Stimulated activated CD8-positive, alpha-beta memory T cell treated with anti-CD3 and anti-CD28 coated beads, Interleukin-15, amount 100 ng/mL, for 24 hours (primary cell): ENCODE measurements around the gene SAP30L.

Source experiments
- DNase-seq: peaks from one replicate; pipeline ENCODE4 v3.0.0-alpha.2; 2020; ENCODE audit warnings: low read depth

Gene SAP30L, protein sequence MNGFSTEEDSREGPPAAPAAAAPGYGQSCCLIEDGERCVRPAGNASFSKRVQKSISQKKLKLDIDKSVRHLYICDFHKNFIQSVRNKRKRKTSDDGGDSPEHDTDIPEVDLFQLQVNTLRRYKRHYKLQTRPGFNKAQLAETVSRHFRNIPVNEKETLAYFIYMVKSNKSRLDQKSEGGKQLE

GRCh38 chr5:154445422-154446194 lies at the start of gene SAP30L:
SAP30L (plus strand) TSS chr5:154445997; CDS start chr5:154446605, 608 bp downstream.
- peak; percentile 83 for DNase-seq

DNA sequence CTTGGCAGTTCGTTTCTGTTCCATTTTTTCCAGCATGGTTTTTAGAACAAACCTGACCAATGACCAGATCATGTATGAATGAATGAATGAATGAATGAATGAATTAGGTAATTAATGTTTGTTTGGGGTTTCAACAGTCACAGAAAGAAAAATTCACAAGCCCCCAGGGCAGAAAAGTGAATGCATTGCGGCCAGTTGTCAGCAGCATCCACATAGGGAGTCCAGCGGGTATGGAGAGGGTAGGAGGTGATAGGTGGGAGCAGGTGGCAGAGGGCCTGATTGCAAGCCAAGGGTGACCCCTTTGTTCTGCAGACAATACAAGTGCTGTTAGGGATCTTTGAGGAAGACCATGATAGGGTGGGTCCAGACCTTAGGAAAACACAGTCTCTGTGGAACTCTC lies 49.7 kb upstream of the SAP30L start:
- no peak for DNase-seq

DNA sequence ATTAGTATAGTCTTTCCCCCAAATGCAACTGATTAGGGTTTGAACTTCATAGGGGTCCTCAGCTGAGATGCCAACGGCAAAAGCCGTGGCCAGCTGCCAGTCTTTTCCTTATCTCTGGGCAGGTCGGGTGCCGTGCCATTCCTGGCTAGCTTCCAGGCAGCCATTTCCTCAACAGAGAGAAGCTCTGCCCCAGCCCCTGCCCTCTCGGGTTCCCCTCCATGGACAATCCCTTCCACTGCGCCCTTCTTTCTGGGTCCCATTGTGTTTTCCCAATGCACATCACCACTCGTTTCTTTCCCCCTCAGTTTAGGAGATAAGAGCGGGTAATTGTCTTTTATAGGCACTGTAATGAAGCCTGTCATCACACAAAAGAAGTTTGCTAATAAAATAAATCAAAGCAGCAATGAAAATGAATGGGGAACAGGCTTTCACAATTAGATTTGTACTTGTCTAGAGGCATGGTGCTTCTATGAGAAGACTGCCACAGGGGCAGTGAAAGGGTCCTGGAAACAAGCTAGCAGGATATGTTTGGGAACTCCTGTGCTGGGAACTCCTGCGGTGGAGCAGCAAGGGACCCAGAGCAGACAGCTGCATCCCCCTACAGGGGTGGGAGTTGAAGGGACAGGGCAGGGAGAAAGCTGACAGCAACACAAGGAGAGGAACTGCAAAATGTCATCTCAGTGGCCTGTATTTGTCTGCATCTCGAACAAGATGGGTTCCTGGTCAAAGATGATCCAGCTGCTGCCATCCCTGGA lies 48.0 kb upstream of the SAP30L start:
- DNase-seq: no peak

DNA sequence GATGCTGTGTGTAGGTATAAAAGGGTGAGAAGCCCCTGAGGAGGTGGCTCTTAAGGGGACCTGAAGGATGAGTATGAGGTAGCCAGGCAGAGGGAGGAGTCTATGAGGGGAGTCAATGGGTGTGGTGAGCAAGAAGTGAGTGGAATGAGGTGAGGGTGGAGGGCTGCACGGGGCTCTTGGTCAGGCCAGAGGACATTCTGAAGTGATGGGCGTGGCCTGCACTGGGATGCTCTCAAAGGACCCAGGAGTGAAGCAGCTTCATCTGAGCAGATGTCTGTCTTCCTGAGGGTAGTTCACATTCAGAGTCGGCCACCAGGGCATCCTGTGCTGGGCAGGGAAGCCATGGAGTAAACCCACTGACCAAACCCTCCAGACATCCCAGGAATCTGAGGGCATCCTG lies 45.1 kb upstream of the SAP30L start:
- DNase-seq: no peak

DNA sequence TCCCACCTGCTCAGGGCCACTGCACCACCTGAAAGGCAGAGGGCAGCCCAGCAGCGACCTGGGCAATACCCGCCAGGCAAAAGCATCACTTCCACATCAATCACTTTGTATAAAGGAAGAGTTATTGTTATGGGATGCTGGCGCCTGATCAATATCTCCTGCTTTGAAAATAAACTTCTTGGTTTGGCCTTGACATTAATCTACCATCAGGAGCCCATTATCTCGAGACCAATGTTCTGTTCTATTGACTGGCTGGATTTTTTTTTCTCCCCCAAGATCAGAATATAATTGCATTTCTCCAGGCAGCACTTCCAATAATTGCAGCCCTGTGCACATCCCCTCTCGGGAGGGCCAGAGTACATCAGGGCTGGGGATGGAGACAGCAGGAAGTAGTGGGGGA lies 44.4 kb upstream of the SAP30L start:
- no peak for DNase-seq

DNA sequence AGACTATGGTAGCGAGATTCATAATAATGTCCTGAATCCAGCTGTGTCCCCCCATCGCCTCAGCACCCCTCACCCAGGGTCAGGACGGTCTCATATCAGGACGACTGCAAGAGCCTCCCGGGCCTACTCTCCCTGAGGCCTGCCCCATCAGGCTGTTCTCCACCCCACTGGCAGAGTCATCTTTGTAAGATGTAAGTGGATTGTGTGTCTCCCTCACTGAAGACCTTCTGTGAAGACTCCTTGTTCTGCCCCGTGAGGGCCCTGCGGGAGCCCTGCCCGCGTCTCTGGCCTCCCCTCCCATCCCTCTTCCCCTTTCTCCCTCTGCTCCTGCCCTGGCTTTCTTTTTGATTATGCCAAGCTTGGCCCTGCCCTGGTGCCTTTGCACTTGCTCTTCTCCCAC lies 43.9 kb upstream of the SAP30L start:
- DNase-seq: no peak

GRCh38 chr5:154402611-154403010 lies 43.2 kb upstream of the SAP30L start:
- DNase-seq: no peak

DNA sequence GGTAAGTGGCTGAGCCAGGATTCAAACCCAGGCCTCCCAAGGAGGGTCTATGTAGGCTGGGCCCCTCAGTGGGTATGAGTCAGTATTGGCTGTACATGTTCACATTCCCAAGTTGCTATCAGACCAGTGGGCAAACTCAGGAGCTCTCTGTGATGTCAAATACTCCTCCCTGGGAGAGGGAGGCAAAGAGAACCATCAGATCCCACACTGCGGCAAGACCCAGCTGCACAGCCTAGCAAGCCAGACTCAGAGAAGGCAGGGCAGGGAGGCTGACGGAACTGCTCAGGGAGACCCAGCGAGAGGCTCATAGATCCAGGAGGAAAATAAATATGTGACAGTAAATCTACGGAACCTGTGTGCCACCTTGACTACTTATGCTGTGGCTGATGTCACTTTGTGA lies 42.6 kb upstream of the SAP30L start:
- no peak for DNase-seq

DNA sequence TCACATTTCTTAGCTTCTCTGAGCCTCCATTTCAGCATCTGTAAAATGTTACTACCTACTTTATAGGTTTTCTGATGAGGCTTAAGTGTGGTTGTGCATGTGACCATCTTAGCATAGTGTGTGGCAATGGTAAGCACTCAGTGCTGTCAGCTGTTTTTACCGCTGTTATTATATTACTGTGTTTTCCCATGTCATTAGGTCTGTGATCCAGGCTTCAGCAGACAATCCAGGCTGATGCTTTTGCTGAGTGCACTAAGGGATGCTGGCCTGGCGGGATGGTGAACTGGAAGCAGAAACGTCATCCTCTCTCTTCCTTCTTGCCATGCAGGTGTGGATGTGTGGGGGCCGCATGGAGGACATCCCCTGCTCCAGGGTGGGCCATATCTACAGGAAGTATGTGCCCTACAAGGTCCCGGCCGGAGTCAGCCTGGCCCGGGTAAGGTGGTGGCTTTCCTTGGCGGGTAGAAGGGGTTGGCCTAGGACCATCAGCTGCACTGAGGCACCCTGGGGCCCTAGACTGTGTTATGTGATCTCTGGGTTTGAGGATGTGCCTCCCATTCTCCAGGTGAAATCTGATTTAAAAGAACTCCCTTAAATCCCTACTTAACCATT lies 41.9 kb upstream of the SAP30L start:
- no peak for DNase-seq

DNA sequence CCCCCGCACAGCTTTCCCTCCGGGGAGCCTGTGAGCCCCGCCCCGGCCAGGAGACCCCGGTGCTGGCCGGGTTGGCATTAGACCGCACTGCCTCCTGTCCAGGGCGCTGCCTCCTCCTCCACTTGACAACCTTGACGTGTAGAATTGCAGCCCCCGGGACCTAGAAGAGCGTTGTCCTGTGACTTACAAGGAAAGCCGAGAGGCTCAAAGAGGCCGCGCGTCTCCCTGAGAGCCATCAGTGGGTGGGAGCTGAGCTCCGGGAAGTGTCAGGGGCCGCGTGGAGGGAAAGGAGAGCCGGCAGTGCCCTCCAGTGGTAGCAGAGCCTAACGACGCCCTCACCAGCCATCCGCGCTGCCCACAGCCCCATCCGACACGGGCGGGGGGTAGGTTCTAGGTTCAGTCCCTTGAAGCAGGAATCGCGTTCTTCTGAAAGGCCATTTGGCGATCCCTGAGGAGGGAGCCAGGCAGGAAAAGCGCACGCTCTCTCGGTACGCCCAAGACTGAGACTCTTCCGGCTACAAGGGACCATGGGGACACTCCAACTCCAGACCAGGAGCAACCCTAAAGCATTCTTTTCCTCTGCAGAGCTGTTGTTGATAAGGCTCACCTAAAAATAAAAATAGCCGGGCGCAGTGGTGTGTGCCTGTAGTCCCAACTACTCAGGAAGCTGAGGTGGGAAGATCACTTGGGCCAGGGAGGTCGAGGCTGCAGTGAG lies 40.6 kb upstream of the SAP30L start:
- DNase-seq: peak; percentile 37

DNA sequence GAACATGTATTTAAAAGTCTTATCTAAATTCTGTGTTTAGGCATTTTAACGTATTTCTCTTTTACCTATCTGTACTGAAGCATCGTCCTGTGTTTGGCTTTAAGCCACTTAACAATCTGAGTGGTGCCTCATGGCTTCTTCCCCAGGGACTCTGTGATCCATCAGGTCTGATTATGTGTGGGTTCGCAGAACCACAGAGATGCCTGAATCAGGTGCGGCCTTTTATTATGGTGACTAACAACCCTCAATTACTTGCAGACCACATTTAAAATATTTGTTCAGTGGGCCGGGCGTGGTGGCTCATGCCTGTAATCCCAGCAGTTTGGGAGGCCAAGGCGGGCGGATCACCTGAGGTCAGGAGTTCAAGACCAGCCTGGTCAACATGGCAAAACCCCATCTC lies 39.6 kb upstream of the SAP30L start:
- DNase-seq: no peak

GRCh38 chr5:154406826-154407225 lies 39.0 kb upstream of the SAP30L start:
- no peak for DNase-seq

GRCh38 chr5:154408811-154409210 lies 37.0 kb upstream of the SAP30L start:
- DNase-seq: no peak

DNA sequence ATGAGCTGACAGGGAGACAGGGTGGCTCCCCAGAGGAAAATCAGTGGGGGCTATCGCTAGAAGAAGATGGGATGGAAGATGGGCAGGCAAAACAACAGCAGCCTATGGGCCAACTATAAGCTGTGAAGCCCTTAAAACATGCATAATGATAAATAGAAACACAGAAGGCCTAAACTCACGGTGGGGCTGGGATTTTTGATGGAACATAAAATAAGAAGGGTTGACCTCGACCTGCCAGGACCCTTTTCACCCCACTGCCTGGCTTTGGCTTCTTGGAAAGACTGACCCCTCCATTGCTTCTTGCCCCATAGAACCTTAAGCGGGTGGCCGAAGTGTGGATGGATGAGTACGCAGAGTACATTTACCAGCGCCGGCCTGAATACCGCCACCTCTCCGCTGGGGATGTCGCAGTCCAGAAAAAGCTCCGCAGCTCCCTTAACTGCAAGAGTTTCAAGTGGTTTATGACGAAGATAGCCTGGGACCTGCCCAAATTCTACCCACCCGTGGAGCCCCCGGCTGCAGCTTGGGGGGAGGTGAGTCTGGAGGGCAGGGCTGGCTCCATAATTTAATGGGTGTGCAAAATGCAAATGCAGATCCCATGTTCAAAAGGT lies 36.5 kb upstream of the SAP30L start:
- DNase-seq: no peak

GRCh38 chr5:154410008-154410407 lies 35.8 kb upstream of the SAP30L start:
- no peak for DNase-seq

GRCh38 chr5:154410786-154411185 lies 35.0 kb upstream of the SAP30L start:
- no peak for DNase-seq

DNA sequence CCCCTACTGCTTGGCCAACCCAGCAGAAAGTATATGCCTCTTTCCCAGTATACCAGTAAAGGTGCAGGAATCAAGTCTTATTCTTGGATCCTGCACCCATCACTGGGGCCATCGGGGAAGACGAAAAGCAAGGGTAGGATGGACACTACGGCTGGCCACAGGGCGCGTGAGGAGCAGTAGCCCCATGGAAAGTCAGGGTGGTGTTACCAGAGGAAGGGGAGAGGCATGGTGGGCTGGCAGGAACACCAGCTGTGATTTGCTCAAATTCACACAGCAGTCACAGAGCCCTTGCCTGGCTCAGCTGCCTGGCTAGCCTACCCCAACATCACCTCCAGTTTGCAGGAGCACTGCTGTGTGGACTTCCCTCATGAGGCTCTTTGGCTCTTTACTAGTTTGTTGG lies 34.5 kb upstream of the SAP30L start:
- DNase-seq: no peak

GRCh38 chr5:154412316-154412715 lies 33.5 kb upstream of the SAP30L start:
- DNase-seq: no peak

- no peak for DNase-seq
These were observed 32.9 kb upstream of the SAP30L start for GRCh38 chr5:154412925-154413324.

DNA sequence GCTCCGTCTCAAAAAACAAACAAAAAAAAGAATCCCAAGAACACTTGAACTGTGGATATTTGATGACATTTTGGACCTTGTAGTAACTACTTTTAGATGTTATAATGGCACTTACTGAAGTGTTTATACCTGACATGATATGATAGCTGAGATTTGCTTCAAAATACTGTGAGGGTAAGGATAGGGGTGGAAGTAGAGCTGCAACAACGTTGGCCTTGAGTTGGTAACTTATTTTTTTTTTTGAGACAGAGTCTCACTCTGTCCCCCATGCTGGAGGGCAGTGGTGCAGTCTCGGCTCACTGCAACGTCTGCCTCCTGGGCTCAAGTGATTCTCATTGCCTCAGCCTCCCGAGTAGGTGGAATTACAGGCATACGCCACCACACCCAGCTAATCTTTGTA lies 30.7 kb upstream of the SAP30L start:
- DNase-seq: no peak

DNA sequence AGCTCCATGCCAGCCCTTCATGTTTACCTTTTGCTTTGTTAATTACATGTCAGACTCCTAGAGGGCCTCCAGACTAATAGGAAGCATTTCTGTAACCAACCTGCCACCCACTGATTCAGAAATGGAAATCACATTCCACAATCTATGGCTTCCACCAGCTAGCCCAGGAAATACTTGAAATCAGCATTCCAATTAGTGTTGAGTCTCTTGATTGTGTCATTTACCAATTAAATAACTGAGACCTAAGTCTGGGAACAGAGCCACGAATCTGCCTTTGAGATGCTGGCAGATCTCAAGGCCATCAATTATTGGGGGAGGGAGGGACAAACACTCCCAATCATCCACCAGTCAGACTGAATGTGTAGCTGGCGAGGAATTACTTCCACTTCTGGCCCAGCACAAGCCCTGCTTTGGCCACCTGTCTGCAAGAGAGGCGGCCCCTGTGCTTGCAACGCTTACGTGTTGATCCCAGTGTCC lies 27.4 kb upstream of the SAP30L start:
- DNase-seq: no peak

- no peak for DNase-seq
These were observed 26.6 kb upstream of the SAP30L start for GRCh38 chr5:154419236-154419635.
